ENCODE data around the gene ULK4. TPM values are rescaled to one million over a fixed set of nuclear protein-coding genes. Genes with fewer than 3 reads are reported as not detected.

The ULK4 gene
- total RNA-seq, 1 experiment from 2014 or later = 8.7 TPM

GRCh38 chr3:41936384-41936783 lies 25.5 kb downstream of the ULK4 start:
- ChIA-PET CTCF (no interaction called here), POLR2A (ENCODE audit: unreplicated experiment) (no interaction called here)
- H3K27me3 ChIP-seq (ENCODE audit: insufficient read depth, low read depth) = no peaks in the 10 kb centered on the region
- no peak overlapping the region for H3K4me2 ChIP-seq
- H3F3A ChIP-seq (ENCODE audit: insufficient read depth, low read depth) = peaks cover 19% of the 10 kb centered on the region; the same call in 1 of the 2 replicates
- H3K79me2 ChIP-seq (ENCODE audit: low read depth) = no peaks in the 10 kb centered on the region
- no peak overlapping the region for H3K4me3 ChIP-seq
- intact Hi-C loops (cut with micrococcal nuclease; ENCODE audit: unreplicated experiment) = no loop called here
- H3K4me1 ChIP-seq (replicated peaks; ENCODE audit: insufficient read depth) = peaks cover 23% of the 10 kb centered on the region
- no peaks in the 10 kb centered on the region for H3K9me3 ChIP-seq (ENCODE audit: insufficient read depth, low read depth)
- no peaks in the 10 kb centered on the region for H3K36me3 ChIP-seq (ENCODE audit: low read depth)
- no peak overlapping the region for H2AFZ ChIP-seq
- no peaks in the 10 kb centered on the region for H3K9me2 ChIP-seq (ENCODE audit: insufficient read depth)
- peaks cover 3% of the 10 kb centered on the region; the same call in 1 of the 2 replicates for H4K20me1 ChIP-seq (ENCODE audit: insufficient read depth)
- H3K27ac ChIP-seq = no peak overlapping the region
- TF ChIP-seq EZH2 (IDR thresholded peaks at IDR 0.05; ENCODE audit: low read depth) = no peak
- TF ChIP-seq, protein P1, sequence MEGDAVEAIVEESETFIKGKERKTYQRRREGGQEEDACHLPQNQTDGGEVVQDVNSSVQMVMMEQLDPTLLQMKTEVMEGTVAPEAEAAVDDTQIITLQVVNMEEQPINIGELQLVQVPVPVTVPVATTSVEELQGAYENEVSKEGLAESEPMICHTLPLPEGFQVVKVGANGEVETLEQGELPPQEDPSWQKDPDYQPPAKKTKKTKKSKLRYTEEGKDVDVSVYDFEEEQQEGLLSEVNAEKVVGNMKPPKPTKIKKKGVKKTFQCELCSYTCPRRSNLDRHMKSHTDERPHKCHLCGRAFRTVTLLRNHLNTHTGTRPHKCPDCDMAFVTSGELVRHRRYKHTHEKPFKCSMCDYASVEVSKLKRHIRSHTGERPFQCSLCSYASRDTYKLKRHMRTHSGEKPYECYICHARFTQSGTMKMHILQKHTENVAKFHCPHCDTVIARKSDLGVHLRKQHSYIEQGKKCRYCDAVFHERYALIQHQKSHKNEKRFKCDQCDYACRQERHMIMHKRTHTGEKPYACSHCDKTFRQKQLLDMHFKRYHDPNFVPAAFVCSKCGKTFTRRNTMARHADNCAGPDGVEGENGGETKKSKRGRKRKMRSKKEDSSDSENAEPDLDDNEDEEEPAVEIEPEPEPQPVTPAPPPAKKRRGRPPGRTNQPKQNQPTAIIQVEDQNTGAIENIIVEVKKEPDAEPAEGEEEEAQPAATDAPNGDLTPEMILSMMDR (conservative IDR thresholded peaks at IDR 0.05) = no peak
- no peak for DNase-seq
- BruUV-seq (replicated peaks) = no TSS peak

DNA sequence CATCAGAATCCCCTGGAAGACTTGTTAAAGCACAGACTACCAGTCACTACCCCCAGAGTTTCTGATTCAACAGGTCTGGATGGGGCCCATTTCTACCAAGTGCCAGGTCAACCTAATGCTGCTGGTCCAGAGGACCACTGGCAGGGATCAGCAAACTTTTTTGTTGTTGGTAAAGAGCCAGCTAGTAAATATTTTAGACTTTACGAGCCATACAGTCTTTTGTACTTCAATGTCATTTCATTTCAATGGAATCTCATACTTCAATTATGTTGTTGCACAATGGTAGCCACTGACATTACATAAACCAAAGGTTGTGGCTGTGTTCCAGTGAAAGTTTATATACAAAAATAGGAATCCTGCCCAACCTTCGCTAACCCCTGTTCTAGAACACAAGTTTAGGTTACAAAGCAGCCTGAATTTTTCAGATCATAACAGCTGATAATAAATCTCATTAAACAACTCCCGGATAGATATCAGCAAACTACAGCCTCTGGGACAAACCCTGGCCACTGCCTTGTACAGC lies 28.7 kb downstream of the ULK4 start:
- peaks cover 23% of the 10 kb centered on the region for H3K4me1 ChIP-seq (replicated peaks; ENCODE audit: insufficient read depth)
- no TSS peak for BruUV-seq (replicated peaks)
- DNase-seq = peak; percentile 29 to 92
- H3K9me2 ChIP-seq (ENCODE audit: insufficient read depth) = no peaks in the 10 kb centered on the region
- no peaks in the 10 kb centered on the region for H3K79me2 ChIP-seq (ENCODE audit: low read depth)
- peaks cover 3% of the 10 kb centered on the region; the same call in 1 of the 2 replicates for H4K20me1 ChIP-seq (ENCODE audit: insufficient read depth)
- H3K9me3 ChIP-seq (ENCODE audit: insufficient read depth, low read depth) = no peaks in the 10 kb centered on the region
- H3K27me3 ChIP-seq (ENCODE audit: insufficient read depth, low read depth) = no peaks in the 10 kb centered on the region
- H3F3A ChIP-seq (ENCODE audit: insufficient read depth, low read depth) = peaks cover 19% of the 10 kb centered on the region; the same call in 1 of the 2 replicates
- no peak overlapping the region for H3K4me3 ChIP-seq
- CTCF ChIA-PET = no interaction called here
- no peak overlapping the region for H3K27ac ChIP-seq
- no peaks in the 10 kb centered on the region for H3K36me3 ChIP-seq (ENCODE audit: low read depth)
- no peak for TF ChIP-seq EZH2 (IDR thresholded peaks at IDR 0.05; ENCODE audit: low read depth)
- TF ChIP-seq, protein P1 (conservative IDR thresholded peaks at IDR 0.05) = no peak
- POLR2A ChIA-PET (ENCODE audit: unreplicated experiment) = interaction anchor here (0.6 to 0.7 kb wide), 3 partner anchors 20 to 147 kb away, joined by 4 to 11 read pairs (median 7); no protein-coding TSS in a partner anchor
- no peak overlapping the region for H2AFZ ChIP-seq
- peak overlapping the region; percentile 17; the same call in 1 of the 2 replicates for H3K4me2 ChIP-seq
- intact Hi-C loops (cut with micrococcal nuclease; ENCODE audit: unreplicated experiment) = loop anchor here (1.0 kb wide), 1 partner anchor 58 kb away; no protein-coding TSS in a partner anchor

DNA sequence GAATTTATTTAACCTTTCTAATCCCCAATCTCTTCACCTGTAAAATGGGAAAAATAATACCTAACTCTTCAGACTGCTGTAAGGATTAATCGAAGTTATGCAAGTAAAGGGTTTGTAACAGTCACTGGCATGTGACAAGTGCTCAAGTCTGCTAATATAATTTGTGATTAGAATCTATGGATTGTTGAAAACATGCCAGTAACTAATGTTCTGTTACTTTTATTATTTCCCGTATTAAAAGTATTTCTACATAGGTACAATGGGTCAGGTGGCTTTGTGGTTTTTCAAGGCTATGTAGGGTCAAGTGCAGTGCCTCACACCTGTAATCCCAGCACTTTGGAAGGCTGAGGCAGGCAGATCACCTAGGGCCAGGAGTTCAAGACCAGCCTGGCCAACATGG lies 29.4 kb downstream of the ULK4 start:
- no TSS peak for BruUV-seq (replicated peaks)
- Histone ChIP-seq H3K36me3 (ENCODE audit: low read depth) (no peaks in the 10 kb centered on the region), H4K20me1 (ENCODE audit: insufficient read depth) (peaks cover 3% of the 10 kb centered on the region; the same call in 1 of the 2 replicates), H3K4me3 (no peak overlapping the region), H3K4me2 (no peak overlapping the region), H3K27ac (no peak overlapping the region), H3K9me3 (ENCODE audit: insufficient read depth, low read depth) (no peaks in the 10 kb centered on the region), H3K27me3 (ENCODE audit: insufficient read depth, low read depth) (no peaks in the 10 kb centered on the region), H2AFZ (no peak overlapping the region), H3K79me2 (ENCODE audit: low read depth) (no peaks in the 10 kb centered on the region), H3F3A (ENCODE audit: insufficient read depth, low read depth) (peaks cover 19% of the 10 kb centered on the region; the same call in 1 of the 2 replicates), H3K9me2 (ENCODE audit: insufficient read depth) (no peaks in the 10 kb centered on the region), H3K4me1 (replicated peaks; ENCODE audit: insufficient read depth) (peaks cover 23% of the 10 kb centered on the region)
- TF ChIP-seq, protein P1 (conservative IDR thresholded peaks at IDR 0.05) = no peak
- no peak for TF ChIP-seq EZH2 (IDR thresholded peaks at IDR 0.05; ENCODE audit: low read depth)
- intact Hi-C loops (cut with micrococcal nuclease; ENCODE audit: unreplicated experiment) = no loop called here
- CTCF ChIA-PET = no interaction called here
- peak; percentile 9 to 88 for DNase-seq
- POLR2A ChIA-PET (ENCODE audit: unreplicated experiment) = interaction anchor here (0.7 kb wide), 1 partner anchor 659 kb away, joined by 3 read pairs; no protein-coding TSS in a partner anchor
